NCI-H524 treated with DMSO at 0.1 percent for 48 hours (cell line): Measurements from ENCODE around the gene IKBIP.
"Not testable (repeated sequence)": the region's sequence is repeated elsewhere in the genome, so short reads cannot be mapped to it uniquely, and the experiment has no call there.

Source experiments
- DNase-seq: peaks from one replicate; lab custom pipeline; 2025; lab: John Stamatoyannopoulos, UW

IKBIP gene, protein sequence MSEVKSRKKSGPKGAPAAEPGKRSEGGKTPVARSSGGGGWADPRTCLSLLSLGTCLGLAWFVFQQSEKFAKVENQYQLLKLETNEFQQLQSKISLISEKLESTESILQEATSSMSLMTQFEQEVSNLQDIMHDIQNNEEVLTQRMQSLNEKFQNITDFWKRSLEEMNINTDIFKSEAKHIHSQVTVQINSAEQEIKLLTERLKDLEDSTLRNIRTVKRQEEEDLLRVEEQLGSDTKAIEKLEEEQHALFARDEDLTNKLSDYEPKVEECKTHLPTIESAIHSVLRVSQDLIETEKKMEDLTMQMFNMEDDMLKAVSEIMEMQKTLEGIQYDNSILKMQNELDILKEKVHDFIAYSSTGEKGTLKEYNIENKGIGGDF

DNA sequence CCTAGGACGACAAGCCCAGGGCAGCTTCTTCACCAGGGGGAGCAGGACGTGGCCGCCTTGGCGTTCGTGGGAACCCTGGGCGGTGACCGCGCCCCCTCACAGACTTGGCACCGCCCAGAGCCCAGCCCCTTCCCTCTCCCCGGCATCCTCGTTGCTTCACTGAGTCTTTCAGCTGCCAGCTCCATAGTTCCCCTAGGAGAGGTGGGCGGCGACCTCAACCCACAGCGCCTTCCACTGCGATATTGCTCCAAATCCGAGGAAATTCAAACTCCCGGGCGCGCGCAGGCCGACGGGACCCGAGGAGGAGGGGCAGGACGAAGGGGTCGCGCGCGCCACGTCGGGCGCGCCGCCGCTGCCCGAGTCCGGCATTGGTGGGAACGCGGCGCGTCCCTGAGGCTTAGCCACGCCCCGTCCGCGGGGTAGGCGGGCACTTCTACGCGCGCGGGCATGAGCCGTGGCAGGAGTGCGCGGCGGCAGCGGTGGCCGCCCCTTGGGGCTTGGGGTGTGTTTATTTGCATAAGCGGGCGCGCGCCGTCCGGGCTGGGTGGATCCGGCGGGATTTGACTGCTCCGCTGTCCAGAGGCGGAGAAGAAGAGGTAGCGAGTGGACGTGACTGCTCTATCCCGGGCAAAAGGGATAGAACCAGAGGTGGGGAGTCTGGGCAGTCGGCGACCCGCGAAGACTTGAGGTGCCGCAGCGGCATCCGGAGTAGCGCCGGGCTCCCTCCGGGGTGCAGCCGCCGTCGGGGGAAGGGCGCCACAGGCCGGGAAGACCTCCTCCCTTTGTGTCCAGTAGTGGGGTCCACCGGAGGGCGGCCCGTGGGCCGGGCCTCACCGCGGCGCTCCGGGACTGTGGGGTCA, at the start of gene IKBIP, which contains the start of gene APAF1:
TSS of gene IKBIP (minus strand) at position 77 of the 860 bp plus-strand sequence. CDS start 87 bp downstream, outside the sequence.
TSS of gene APAF1 (plus strand) at position 579 of the 860 bp plus-strand sequence. CDS start 3,070 bp downstream, outside the sequence.
- peak; percentile 76 for DNase-seq

DNA sequence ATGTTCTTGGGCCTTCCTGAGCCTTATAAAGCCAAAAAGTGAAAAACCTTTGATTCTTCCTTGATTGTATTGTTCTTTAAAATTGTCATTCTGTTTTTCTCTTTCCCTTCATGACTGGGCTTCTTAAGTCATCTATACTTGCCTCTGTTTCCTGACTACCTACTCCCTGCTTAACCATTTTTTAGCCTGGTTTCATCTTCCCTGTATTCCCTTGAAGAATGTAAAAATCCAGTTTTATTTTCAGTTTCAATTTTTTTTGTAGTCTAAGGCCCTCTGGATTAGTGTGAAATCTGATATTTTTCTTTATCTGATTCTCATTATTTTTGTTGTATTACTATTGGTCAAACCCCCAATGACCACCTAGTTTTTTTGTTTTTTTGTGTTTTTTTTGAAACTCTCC, 46.8 kb upstream of the IKBIP start:
- no peak for DNase-seq

DNA sequence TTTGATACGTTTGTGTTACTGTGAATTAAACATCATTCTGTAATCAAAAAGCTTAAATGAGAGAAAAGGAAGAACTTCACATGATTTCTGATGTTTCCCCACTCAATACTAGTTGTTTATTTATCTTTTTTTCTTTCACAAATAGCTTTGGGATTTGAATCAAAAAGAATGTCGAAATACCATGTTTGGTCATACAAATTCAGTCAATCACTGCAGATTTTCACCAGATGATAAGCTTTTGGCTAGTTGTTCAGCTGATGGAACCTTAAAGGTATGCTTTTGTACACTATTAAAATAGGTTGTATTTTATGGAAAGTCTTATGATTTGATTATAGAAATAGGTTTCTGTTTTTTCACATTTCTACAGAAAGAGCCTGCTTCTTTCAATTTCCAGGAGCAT, 42.0 kb upstream of the IKBIP start:
- no peak for DNase-seq

GRCh38 chr12:98684199-98684598, 39.6 kb upstream of the IKBIP start:
- no peak for DNase-seq

DNA sequence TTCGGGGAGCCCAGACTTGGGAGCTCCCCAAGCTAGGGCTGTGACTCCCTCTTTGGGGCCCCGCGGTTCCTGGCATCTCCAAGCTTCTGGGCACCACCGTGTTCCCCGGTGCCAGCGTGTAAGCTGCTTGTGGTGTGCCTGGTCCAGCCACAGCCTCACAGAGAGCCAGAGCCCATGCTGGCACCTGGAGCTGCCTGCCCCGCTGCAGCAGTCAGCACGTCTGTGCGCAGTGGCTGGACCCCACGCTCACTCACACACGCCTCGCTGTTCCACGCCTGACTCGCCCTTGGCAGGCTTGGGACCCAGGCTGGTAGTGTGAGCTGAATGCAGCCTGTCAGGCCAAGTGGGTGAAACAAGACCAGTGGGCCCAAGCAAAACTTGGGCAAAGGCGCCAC, 35.0 kb upstream of the IKBIP start:
- DNase-seq: no peak

- DNase-seq: no peak
Observed at GRCh38 chr12:98678946-98679610, 34.5 kb upstream of the IKBIP start.

DNA sequence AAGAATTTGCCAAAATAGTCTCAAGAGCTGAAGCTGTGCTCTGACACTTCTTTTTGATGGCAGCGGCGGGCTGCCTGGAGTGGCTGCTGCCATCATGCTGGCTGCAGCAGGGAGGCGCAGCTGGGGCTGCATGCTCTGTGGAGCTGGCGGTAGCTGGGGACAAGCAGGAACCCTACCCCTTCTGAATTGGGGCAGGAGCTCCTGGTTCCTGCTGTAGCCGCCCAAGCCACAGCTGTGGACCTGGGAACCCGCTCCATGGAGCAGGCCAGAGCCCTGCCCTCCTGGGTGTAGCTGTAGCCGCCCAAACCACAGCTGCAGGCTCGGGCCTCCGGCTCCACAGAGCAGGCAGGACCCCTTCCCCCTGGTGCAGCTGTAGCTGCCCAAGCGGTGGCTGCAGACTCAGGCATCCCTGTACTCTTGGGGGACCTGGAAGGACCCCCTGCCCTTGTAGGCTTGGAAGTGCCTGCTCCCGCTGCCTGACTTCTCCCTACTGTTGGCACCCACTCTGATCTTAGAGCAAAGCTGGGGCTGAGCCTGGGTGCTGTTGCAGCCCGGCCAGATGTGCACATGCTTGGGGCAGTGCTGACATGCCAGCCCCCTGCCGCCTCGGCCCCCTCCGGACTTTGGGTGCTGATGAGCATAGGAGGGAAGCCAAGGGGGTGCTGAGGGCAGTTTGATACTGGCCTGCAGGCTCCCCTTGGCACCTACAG, 33.8 kb upstream of the IKBIP start:
- no peak for DNase-seq

DNA sequence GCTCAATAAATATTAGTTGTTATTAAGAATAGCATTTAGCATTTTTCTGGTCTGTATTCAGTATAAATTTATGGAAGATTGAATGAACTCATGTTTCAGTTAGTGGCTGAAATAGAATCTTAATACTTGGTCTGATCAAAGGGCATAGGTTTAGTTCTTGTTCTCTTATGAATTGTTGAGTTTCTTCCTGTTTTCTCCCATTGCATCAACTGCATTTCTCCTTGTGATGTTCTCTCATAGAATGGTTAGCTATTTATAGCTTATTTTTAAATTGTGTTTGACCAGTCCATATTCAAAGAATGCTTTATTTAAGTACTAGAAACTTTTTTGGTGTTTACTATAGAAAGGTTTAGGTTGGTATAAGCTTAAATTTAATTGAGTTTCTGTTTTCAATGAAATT, 30.3 kb upstream of the IKBIP start:
- no peak for DNase-seq

GRCh38 chr12:98671459-98671858, 26.9 kb upstream of the IKBIP start:
- no peak for DNase-seq

GRCh38 chr12:98669751-98670150, 25.2 kb upstream of the IKBIP start:
- DNase-seq: no peak

GRCh38 chr12:98660521-98660920, 15.9 kb upstream of the IKBIP start:
- no peak for DNase-seq

DNA sequence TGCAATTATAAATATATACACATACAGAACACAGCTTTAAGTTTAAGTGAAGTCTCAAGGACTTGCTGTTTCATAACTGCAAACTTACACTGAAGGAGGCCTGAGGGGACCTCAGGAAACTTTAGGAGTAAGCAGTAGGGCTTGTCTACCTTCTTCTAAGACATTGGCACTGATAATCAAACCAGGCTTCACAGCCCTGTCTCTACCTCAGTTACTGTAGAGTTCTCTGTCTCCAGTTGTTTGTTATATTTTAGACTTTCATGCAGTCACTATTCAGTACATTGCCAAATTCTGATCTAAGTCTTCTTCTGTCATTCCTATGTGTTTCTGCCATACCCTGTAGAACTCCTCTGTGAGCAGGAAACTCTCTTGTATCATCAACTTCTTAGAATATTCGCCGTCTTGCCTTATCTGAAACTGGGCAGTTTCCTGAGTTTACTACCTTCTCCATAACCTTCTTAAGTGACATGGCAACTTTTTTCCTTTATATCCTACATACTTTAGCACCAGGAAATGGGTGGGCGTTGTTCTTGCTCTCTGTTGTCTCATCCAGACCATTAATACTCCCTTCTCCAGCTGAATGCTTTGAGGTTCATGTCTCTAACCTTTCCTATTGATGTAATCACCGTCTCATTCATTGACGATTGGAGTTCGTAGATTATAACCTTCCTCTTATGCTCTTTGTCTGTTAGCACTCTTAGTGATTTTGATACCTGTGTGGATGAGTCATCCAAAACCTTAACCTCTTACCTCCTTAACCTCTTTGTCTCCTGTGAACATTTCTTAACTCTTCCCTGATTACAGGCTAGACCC, 11.9 kb upstream of the IKBIP start:
- DNase-seq: no peak

GRCh38 chr12:98653866-98654493, 9.4 kb upstream of the IKBIP start:
- DNase-seq: peak; percentile 7

GRCh38 chr12:98651328-98651727, 6.7 kb upstream of the IKBIP start:
- no peak for DNase-seq

- DNase-seq: no peak
Observed at GRCh38 chr12:98646294-98647090, 1.9 kb upstream of the IKBIP start.

DNA sequence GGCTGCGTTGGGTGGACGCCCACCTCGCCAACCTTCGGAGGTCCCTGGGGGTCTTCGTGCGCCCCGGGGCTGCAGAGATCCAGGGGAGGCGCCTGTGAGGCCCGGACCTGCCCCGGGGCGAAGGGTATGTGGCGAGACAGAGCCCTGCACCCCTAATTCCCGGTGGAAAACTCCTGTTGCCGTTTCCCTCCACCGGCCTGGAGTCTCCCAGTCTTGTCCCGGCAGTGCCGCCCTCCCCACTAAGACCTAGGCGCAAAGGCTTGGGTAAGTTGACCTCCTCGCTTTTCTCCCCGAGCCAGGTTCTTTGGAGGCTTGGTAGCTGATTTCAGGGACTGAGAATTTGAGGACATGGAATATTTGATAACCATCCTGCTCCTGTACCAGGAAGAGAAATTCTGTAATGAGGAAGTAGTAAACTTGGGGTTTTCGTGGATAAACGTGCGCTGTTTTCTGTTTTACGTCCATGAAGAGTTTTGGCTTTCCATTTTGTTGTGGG, 1.0 kb upstream of the IKBIP start:
- no peak for DNase-seq

DNA sequence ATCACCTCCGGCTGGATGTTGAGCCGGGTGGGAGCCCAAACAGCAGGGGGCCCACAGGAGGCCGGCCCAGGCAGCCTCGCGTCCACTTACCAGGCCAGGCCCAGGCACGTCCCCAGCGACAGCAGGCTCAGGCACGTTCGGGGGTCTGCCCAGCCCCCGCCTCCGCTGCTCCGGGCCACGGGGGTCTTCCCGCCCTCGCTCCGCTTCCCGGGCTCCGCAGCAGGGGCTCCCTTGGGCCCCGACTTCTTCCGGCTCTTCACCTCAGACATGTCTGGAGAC, 216 bp downstream of the IKBIP start:
- no peak for DNase-seq

DNA sequence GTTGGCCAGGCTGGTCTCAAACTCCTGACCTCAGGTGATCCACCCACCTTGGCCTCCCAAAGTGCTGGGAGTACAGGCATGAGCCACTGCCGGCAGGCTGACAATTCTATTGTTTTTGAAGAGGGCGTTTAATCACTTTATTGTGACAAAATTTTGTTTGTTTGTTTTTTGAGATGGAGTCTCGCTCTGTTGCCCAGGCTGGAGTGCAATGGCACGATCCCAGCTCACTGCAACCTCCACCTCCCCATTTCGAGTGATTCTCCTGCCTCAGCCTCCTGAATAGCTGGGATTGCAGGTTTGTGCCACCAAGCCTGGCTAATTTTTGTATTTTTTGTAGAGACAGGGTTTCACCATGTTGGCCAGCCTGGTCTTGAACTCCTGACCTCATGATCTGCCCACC, 1.8 kb downstream of the IKBIP start:
- not testable (repeated sequence) for DNase-seq

DNA sequence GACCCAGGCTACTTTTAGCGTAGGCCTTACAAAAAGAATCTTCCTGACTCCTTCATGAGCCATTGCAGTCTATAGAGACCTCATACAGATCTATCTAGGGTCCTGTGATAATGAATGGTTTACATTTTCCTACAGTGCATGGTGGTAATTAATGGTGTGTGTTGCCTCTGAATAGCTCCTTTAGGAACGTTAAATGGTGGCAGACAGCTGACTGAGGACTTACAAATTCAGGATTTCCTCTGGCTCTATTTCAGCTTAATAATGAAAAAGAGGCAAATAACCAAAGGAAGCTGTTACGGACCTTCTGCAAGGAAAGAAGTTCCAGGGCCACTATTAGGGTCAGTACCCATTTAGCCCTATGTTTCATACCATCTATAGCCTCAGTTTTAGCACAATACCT, 5.1 kb downstream of the IKBIP start:
- DNase-seq: no peak

- no peak for DNase-seq
Observed at GRCh38 chr12:98638009-98638408, 6.6 kb downstream of the IKBIP start.
